Mucosa of descending colon (tissue), 3 donors: Measurements from ENCODE around the gene MYO18A. TPM values are rescaled to one million over a fixed set of nuclear protein-coding genes. Genes with fewer than 3 reads are reported as not detected.
"Not testable (repeated sequence)": the region's sequence is repeated elsewhere in the genome, so short reads cannot be mapped to it uniquely, and the experiment has no call there.

Experiments
- ATAC-seq: fragments of 200-7000 bp; cut with Tn5 transposase; one replicate; pipeline ENCODE4 v1.9.1; 2020; ENCODE audit warnings: mild to moderate bottlenecking, moderate library complexity
- DNase-seq, 3 donors: peaks; one replicate each; pipeline ENCODE4 v3.0.0-alpha.2; 2020
- H3K36me3 ChIP-seq: fragments of 200-600 bp; one replicate; pipeline ENCODE4 v1.8.0; 2021; ENCODE audit warnings: low read depth, mild to moderate bottlenecking
- H3K4me1 ChIP-seq: fragments of 200-600 bp; one replicate; pipeline ENCODE4 v1.8.0; 2021; ENCODE audit warnings: low read depth, mild to moderate bottlenecking
- H3K4me3 ChIP-seq: fragments of 200-600 bp; one replicate; pipeline ENCODE4 v1.8.0; 2021; ENCODE audit warnings: mild to moderate bottlenecking
- H3K9me3 ChIP-seq: fragments of 200-600 bp; one replicate; pipeline ENCODE4 v1.8.0; 2021; ENCODE audit warnings: mild to moderate bottlenecking
- intact Hi-C, 2 donors: fragments of 100-400 bp; cut with DNase I in 1 of 2; cut with micrococcal nuclease in 1 of 2; formaldehyde crosslinking; loops; one replicate each; pipeline versions ENCODE4 v1.11.0 to v1.11.1; 2022; cut with DNase I, micrococcal nuclease
- long read RNA-seq, 2 donors: library from polyadenylated mRNA; unstranded; transcript quantifications; one replicate each; pipeline ENCODE4 v2.0.0, GENCODE V29; 2019 to 2021
- total RNA-seq, 3 donors: library from RNA; stranded (reverse); fragmentation: NEBNext Ultra II Directional in 2 of 3; extraction: Animal tissue kit (Norgen Biotek cat#: 25700) in 2 of 3; gene quantifications; one replicate each; pipeline versions ENCODE4 v1.2.1 to v1.2.4, GENCODE V29; 2021 to 2023
- TF ChIP-seq, protein P1 (sequence below): fragments of 200-600 bp; IDR thresholded peaks from one replicate; pipeline ENCODE4 v1.8.0; 2022; ENCODE audit warnings: antibody characterized with exemption, mild to moderate bottlenecking
- donor health status: DM: no; HTN: no; CAD: no; lungs with moderate emphysema.
- donor health status: DM: no; HTN: no; CAD: no.
- donor health status: DM: no; HTN: yes; CAD: no.

Gene MYO18A, protein sequence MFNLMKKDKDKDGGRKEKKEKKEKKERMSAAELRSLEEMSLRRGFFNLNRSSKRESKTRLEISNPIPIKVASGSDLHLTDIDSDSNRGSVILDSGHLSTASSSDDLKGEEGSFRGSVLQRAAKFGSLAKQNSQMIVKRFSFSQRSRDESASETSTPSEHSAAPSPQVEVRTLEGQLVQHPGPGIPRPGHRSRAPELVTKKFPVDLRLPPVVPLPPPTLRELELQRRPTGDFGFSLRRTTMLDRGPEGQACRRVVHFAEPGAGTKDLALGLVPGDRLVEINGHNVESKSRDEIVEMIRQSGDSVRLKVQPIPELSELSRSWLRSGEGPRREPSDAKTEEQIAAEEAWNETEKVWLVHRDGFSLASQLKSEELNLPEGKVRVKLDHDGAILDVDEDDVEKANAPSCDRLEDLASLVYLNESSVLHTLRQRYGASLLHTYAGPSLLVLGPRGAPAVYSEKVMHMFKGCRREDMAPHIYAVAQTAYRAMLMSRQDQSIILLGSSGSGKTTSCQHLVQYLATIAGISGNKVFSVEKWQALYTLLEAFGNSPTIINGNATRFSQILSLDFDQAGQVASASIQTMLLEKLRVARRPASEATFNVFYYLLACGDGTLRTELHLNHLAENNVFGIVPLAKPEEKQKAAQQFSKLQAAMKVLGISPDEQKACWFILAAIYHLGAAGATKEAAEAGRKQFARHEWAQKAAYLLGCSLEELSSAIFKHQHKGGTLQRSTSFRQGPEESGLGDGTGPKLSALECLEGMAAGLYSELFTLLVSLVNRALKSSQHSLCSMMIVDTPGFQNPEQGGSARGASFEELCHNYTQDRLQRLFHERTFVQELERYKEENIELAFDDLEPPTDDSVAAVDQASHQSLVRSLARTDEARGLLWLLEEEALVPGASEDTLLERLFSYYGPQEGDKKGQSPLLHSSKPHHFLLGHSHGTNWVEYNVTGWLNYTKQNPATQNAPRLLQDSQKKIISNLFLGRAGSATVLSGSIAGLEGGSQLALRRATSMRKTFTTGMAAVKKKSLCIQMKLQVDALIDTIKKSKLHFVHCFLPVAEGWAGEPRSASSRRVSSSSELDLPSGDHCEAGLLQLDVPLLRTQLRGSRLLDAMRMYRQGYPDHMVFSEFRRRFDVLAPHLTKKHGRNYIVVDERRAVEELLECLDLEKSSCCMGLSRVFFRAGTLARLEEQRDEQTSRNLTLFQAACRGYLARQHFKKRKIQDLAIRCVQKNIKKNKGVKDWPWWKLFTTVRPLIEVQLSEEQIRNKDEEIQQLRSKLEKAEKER (N-terminal part only)
- total RNA-seq: 100 to 1,000 TPM in 1 of 3 donors, 10 to 100 TPM in 2; 84.9 to 111 (median 93.3) TPM
- long read RNA-seq, donor 1, partial matches to known transcripts: 38 of 51 reads
- long read RNA-seq, donor 1, other reads (novel, unspliced or antisense): 13 of 51 reads
- long read RNA-seq, donor 2, partial matches to known transcripts: 5 of 9 reads
- long read RNA-seq, donor 2, other reads (novel, unspliced or antisense): 4 of 9 reads

DNA sequence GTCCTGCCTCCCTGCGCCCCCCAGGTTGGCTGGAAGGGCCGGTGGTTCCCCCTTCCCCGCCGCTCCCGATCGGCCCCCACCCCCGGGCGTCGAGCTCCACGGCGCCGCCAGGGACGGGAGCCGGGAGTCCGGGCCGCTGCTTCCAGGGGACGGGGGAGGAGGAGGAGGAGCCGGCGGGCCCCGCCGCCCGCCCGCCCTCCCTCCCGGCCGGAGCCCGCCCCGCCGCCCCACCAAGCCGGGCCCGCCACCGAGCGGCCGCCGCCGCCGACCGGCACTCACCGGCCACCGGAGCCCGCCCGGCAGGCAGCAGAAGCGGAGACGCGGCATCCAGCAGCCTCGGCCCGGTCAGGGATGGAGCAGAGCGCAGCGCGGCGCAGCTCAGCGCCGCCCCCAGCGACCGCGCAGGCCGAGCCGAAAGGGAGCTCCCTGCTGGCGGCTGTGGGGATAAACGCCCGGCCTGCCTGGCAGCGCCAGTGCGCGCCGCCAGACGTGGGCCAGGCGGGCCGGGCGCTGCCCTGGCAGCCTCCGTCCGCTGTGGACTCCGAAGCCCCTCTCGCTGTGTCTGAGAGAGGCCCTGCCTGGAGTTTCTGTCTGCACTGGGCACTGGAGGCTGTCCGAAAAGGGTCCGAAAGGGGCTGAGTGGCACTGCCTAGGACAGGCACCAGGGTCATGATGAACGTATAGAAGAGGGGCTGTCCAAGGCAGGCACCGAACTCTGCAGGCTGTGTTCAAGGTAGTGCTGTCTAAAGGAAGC, at the start of gene MYO18A:
TSS of gene MYO18A (minus strand) at position 365 of the 754 bp plus-strand sequence. CDS start 13,458 bp downstream, outside the sequence.
- DNase-seq (peak; percentile 84 to 92 (median 86)), ATAC-seq (peak; percentile 75)
- Histone ChIP-seq H3K4me3 (peak within 1 kb of the TSS; percentile 34), H3K9me3 (no peaks in the 10 kb centered on the region), H3K36me3 (no peaks in the 10 kb centered on the region), H3K4me1 (peaks cover 29% of the 10 kb centered on the region)
- intact Hi-C loops: loop anchor here in 1 of 2 donors (5.0 kb wide), 1 partner anchor 33 kb away; no protein-coding TSS in a partner anchor
- TF ChIP-seq, protein P1, sequence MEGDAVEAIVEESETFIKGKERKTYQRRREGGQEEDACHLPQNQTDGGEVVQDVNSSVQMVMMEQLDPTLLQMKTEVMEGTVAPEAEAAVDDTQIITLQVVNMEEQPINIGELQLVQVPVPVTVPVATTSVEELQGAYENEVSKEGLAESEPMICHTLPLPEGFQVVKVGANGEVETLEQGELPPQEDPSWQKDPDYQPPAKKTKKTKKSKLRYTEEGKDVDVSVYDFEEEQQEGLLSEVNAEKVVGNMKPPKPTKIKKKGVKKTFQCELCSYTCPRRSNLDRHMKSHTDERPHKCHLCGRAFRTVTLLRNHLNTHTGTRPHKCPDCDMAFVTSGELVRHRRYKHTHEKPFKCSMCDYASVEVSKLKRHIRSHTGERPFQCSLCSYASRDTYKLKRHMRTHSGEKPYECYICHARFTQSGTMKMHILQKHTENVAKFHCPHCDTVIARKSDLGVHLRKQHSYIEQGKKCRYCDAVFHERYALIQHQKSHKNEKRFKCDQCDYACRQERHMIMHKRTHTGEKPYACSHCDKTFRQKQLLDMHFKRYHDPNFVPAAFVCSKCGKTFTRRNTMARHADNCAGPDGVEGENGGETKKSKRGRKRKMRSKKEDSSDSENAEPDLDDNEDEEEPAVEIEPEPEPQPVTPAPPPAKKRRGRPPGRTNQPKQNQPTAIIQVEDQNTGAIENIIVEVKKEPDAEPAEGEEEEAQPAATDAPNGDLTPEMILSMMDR: peak; percentile 87

DNA sequence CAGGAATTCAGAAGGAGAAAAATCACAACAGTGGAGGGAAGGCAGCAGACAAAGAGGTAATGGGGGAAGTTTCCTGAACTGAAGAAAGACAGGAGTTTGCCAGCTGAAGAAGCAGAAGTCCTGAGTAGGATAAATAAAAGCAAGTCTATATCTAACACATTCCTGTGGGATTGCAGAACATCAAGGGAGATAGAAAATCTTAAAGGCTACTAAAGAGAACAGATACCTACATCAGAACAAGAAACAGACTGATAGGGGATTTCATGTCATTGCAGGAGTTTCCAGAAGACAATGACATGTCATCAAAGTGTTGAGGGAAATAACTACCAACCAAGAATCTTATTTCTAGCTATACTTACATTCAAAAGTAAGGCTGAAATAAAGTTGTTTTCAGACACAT, 45.2 kb upstream of the MYO18A start:
- TF ChIP-seq, protein P1: no peak
- Histone ChIP-seq H3K4me3 (no peak overlapping the region), H3K4me1 (no peaks in the 10 kb centered on the region), H3K36me3 (no peaks in the 10 kb centered on the region), H3K9me3 (no peaks in the 10 kb centered on the region)
- ATAC-seq: no peak
- DNase-seq: no peak
- intact Hi-C loops: no loop called here

DNA sequence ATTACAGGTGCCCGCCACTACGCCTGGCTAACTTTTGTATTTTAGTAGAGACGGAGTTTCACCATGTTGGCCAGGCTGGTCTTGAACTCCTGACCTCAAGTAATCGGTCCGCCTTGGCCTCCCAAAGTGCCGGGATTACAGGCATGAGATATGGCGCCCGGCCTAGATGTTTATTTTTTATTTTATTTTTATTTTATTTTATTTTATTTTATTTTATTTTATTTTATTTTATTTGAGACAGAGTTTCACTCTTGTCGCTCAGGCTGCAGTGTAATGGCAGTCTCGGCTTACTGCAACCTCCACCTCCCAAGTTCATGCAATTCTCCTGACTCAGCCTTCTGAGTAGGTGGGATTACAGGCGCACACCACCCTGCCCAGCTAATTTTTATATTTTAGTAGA, 41.1 kb upstream of the MYO18A start:
- ATAC-seq, H3K9me3 ChIP-seq, intact Hi-C loops, H3K4me1 ChIP-seq, DNase-seq, H3K36me3 ChIP-seq, H3K4me3 ChIP-seq: not testable (repeated sequence)

DNA sequence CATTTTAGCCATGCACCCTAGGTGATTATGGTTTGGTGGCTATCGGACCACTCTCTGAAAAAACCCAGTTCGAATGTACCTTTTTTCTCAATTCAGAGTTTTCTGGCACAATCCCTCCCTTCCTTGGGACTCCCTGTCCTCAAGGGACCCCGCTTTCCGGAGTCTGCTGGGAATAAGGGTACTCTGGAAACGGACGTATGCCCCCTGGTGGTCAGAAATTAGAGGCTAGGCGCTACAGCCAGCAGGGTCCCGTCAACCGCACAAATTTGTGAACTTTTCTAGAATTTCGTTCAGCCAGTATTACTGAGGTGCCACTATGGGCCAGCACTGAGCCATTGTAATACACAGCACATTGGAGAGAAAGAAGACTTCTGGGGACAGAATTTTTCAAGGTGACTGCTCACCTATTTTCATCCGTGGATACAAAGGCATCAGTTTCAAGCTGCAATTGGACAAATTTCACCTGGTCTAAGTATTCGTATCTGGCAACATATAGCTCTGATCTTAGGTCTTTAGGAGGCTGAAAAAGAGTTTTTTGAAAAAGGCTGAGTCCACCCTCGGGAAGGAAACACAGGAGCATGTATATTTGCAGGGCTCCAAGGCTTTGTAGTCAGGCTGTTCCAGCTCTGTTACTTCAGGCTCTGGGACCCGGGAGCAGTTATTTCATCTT, 39.3 kb upstream of the MYO18A start:
- TF ChIP-seq, protein P1: peak; percentile 61
- Histone ChIP-seq H3K9me3 (no peaks in the 10 kb centered on the region), H3K36me3 (no peaks in the 10 kb centered on the region), H3K4me3 (no peak overlapping the region), H3K4me1 (peaks cover 7% of the 10 kb centered on the region)
- ATAC-seq (peak; percentile 82), DNase-seq (peak in 2 of 3 donors; percentile 64 to 90)
- intact Hi-C loops: loop anchor here (5.0 kb wide), 2 partner anchors 67 to 72 kb away; no protein-coding TSS in a partner anchor

DNA sequence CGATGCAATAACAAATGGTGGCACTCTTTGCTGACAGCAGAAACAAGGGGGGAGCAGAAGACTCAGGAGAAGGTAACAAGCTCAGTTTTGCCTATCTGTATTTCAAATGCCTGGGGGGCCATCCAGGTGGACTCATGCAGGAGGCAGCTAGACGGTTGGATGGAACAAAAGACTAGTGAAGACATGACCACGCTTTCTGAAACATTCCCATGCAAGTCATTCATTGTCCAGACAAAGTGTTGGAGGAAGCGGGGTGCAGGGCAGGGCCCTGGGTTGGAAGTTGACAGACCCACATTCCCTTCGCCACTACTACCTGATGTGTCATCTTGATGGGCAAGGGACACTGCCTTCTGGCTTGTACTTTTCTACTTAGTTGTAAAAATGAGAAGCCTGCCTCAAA, 36.7 kb upstream of the MYO18A start:
- DNase-seq (no peak), ATAC-seq (no peak)
- H3K9me3 ChIP-seq: no peaks in the 10 kb centered on the region
- H3K4me3 ChIP-seq: no peak overlapping the region
- TF ChIP-seq, protein P1: no peak
- intact Hi-C loops: loop anchor here (5.0 kb wide), 2 partner anchors 65 to 70 kb away; no protein-coding TSS in a partner anchor
- H3K4me1 ChIP-seq: peaks cover 7% of the 10 kb centered on the region
- H3K36me3 ChIP-seq: no peaks in the 10 kb centered on the region
